Testis (tissue), 3 donors: ENCODE results near the gene CFAP57. TPM values are rescaled to one million over a fixed set of nuclear protein-coding genes. Genes with fewer than 3 reads are reported as not detected.
A peak's percentile ranks its signal among the peaks of the same experiment; 100 is the strongest.

Experiments
- DNase-seq: peaks from one replicate; pipeline ENCODE4 v3.0.0-alpha.2; 2019
- H3K27ac ChIP-seq, 2 donors: fragments of 200-600 bp; sonication (generic); one replicate each; pipeline ENCODE4 v1.5.1; 2019
- H3K27me3 ChIP-seq: fragments of 200-600 bp; sonication (generic); one replicate; pipeline ENCODE4 v1.5.1; 2019
- H3K36me3 ChIP-seq: fragments of 200-600 bp; sonication (generic); one replicate; pipeline ENCODE4 v1.5.1; 2017; ENCODE audit warnings: low read depth; ENCODE audit errors: missing control alignments
- H3K4me1 ChIP-seq: fragments of 200-600 bp; sonication (generic); one replicate; pipeline ENCODE4 v1.5.1; 2019
- H3K4me3 ChIP-seq, 2 donors: fragments of 200-600 bp; sonication (generic); one replicate each; pipeline ENCODE4 v1.5.1; 2017 to 2019
- H3K9me3 ChIP-seq: fragments of 200-600 bp; sonication (generic); one replicate; pipeline ENCODE4 v1.5.1; 2017
- CTCF ChIP-seq, 3 experiments: fragments of 450-650 bp in 2 of 3; fragments of 200-600 bp in 1 of 3; sonication (generic) in 1 of 3; IDR thresholded peaks; one replicate each; pipeline ENCODE4 v1.5.1; 2016 to 2019; ENCODE audit warnings: antibody characterized with exemption in 3 of 3, mild to moderate bottlenecking in 2 of 3, moderate library complexity in 1 of 3
- POLR2A ChIP-seq: fragments of 450-650 bp; IDR thresholded peaks from one replicate; pipeline ENCODE4 v1.6.1; 2017; ENCODE audit warnings: antibody characterized with exemption, mild to moderate bottlenecking, moderate library complexity
- WGBS, 2 donors: methylation state at CpG; one replicate each; pipeline ENCODE4 v1.1.5; 2018; 5-methylcytosine and 5-hydroxymethylcytosine counted together
- intact Hi-C: fragments of 100-400 bp; cut with DNase I; formaldehyde crosslinking; loops from one replicate; pipeline ENCODE4 v1.15.1; 2023; ENCODE audit warnings: low total_unique reads
- microRNA-seq, 2 donors: library from miRNA; unstranded; fragments of <30 nt; microRNA quantifications; one replicate each; pipeline ENCODE4, GENCODE V29; 2016; ENCODE audit warnings: borderline number of aligned reads in 2 of 2, borderline replicate concordance in 1 of 2
- polyA plus RNA-seq: library from polyadenylated mRNA; stranded (reverse); fragments of 350-450 nt; fragmentation: Illumina TruSeq; extraction: RNeasy Lipid Tissue Mini Kit (QIAGEN cat#74804); gene quantifications from one replicate; pipeline ENCODE4 v1.2.3, GENCODE V29; 2014; ENCODE audit warnings: low read depth, low replicate concordance; ENCODE audit not compliant: insufficient read depth
- small RNA-seq, 2 donors: library from RNA; depleted of rRNA; stranded (forward); fragments of <200 nt; gene quantifications; one replicate each; pipeline ENCODE3, GENCODE V24; 2016
- total RNA-seq, 2 donors: library from RNA; depleted of rRNA; stranded (reverse); fragments of >200 nt; gene quantifications; one replicate each; pipeline ENCODE4 v1.2.3, GENCODE V29; 2016

The CFAP57 gene
- total and polyA plus RNA-seq, 3 donors from 2014 or later: 16.6 to 38.7 (median 22.9) TPM

- peaks cover 5% of the 10 kb centered on the region for H3K4me1 ChIP-seq
These were observed 128.4 kb downstream of the CFAP57 start, which contains the start of gene TIE1 for GRCh38 chr1:43300378-43301094. TIE1 (plus strand) TSS chr1:43300982; CDS start chr1:43301072, 90 bp downstream.

GRCh38 chr1:43302201-43302600 is 130.1 kb downstream of the CFAP57 start:
- 60 to 86% methylated on average over 1 of the region's 1 CpG for WGBS, 2 donors
- no peaks in the 10 kb centered on the region for H3K36me3 ChIP-seq
- TF ChIP-seq POLR2A: no peak
- no peak for TF ChIP-seq CTCF (IDR thresholded peaks at IDR 0.05)
- H3K27me3 ChIP-seq: no peaks in the 10 kb centered on the region
- DNase-seq: no peak
- no peak overlapping the region for H3K27ac ChIP-seq
- no peaks in the 10 kb centered on the region for H3K9me3 ChIP-seq
- no peak overlapping the region for H3K4me3 ChIP-seq
- H3K4me1 ChIP-seq: peaks cover 5% of the 10 kb centered on the region
- intact Hi-C loops: no loop called here

More at GRCh38 chr1:43300378-43301094, 128.4 kb downstream of the CFAP57 start, which contains the start of gene TIE1:
- DNase-seq: no peak
- intact Hi-C loops: no loop called here
- TF ChIP-seq CTCF (IDR thresholded peaks at IDR 0.05): no peak
- TF ChIP-seq POLR2A: no peak
- Histone ChIP-seq H3K9me3 (no peaks in the 10 kb centered on the region), H3K36me3 (no peaks in the 10 kb centered on the region), H3K27ac (peak within 1 kb of the TSS in 1 of 2 donors; percentile 36), H3K4me3 (peak within 1 kb of the TSS in 1 of 2 donors; percentile 5), H3K27me3 (no peaks in the 10 kb centered on the region)
- 81% methylated on average over 10 of the region's 10 CpGs for WGBS, 2 donors

- Histone ChIP-seq H3K9me3 (no peaks in the 10 kb centered on the region), H3K36me3 (no peaks in the 10 kb centered on the region), H3K27ac (no peak overlapping the region), H3K27me3 (no peaks in the 10 kb centered on the region), H3K4me3 (no peak overlapping the region), H3K4me1 (peaks cover 5% of the 10 kb centered on the region)
- intact Hi-C loops: no loop called here
- no peak for DNase-seq
- TF ChIP-seq POLR2A (no peak), CTCF (IDR thresholded peaks at IDR 0.05) (no peak)
- 64 to 80% methylated on average over 7 of the region's 7 CpGs for WGBS, 2 donors
These were observed 130.8 kb downstream of the CFAP57 start for GRCh38 chr1:43302721-43303470.

- peaks cover 5% of the 10 kb centered on the region for H3K4me1 ChIP-seq
- H3K4me3 ChIP-seq: no peak overlapping the region
- no peaks in the 10 kb centered on the region for H3K27me3 ChIP-seq
- WGBS, 2 donors: 67 to 74% methylated on average over 8 of the region's 8 CpGs
- no peak overlapping the region for H3K27ac ChIP-seq
- H3K9me3 ChIP-seq: no peaks in the 10 kb centered on the region
- DNase-seq: no peak
- intact Hi-C loops: no loop called here
- TF ChIP-seq POLR2A (no peak), CTCF (IDR thresholded peaks at IDR 0.05) (no peak)
- no peaks in the 10 kb centered on the region for H3K36me3 ChIP-seq
These were observed 131.6 kb downstream of the CFAP57 start for GRCh38 chr1:43303471-43304313.

Small RNA genes lying within 50 kb of the gene (microRNA-seq; reads per million reads assigned to microRNA genes)
- gene MIR6733: 0 to 1.4 reads per million in 2 donors

Small RNA genes lying within 50 kb of the gene (small RNA-seq; reads per million reads assigned to genes)
- 0 reads per million in 2 donors for gene RNA5SP46

Other genes starting within 250 kb of the CFAP57 start
- gene SLC2A1, start 213.5 kb upstream of the CFAP57 start, total RNA-seq: 10 to 100 TPM; 36.9 to 38.3 TPM
- 19.4 TPM for gene SLC2A1, start 213.5 kb upstream of the CFAP57 start, polyA plus RNA-seq
- 10 to 100 TPM; 74.0 to 81.7 TPM for gene EBNA1BP2, start within 50 bp of the CFAP57 start, total RNA-seq
- 87.9 TPM for gene EBNA1BP2, start within 50 bp of the CFAP57 start, polyA plus RNA-seq
- gene TMEM125, start 97.7 kb downstream of the CFAP57 start, total RNA-seq: 1 to 10 TPM in 1 of 2 donors, under 1 TPM in 1; 0.71 to 2.0 TPM
- gene TMEM125, start 97.7 kb downstream of the CFAP57 start, polyA plus RNA-seq: 2.2 TPM
- under 1 TPM in 1 of 2 donors, not detected in 1; 0.25 TPM for gene C1orf210, start 113.3 kb downstream of the CFAP57 start, total RNA-seq
- gene C1orf210, start 113.3 kb downstream of the CFAP57 start, polyA plus RNA-seq: 0.71 TPM
- gene TIE1, start 128.7 kb downstream of the CFAP57 start, total RNA-seq: 10 to 100 TPM; 10.5 to 16.8 TPM
- gene TIE1, start 128.7 kb downstream of the CFAP57 start, polyA plus RNA-seq: 10.9 TPM
- gene MPL, start 165.5 kb downstream of the CFAP57 start, total RNA-seq: under 1 TPM; 0.47 to 0.56 TPM
- gene MPL, start 165.5 kb downstream of the CFAP57 start, polyA plus RNA-seq: 0.32 TPM
- gene CDC20, start 186.7 kb downstream of the CFAP57 start, total RNA-seq: 10 to 100 TPM; 44.7 to 48.6 TPM
- 135 TPM for gene CDC20, start 186.7 kb downstream of the CFAP57 start, polyA plus RNA-seq
- 10 to 100 TPM; 30.6 to 40.1 TPM for gene ELOVL1, start 195.7 kb downstream of the CFAP57 start, total RNA-seq
- 51.5 TPM for gene ELOVL1, start 195.7 kb downstream of the CFAP57 start, polyA plus RNA-seq
- gene MED8, start 217.5 kb downstream of the CFAP57 start, total RNA-seq: 10 to 100 TPM; 43.2 to 49.4 TPM
- gene MED8, start 217.5 kb downstream of the CFAP57 start, polyA plus RNA-seq: 46.5 TPM
- 100 to 1,000 TPM in 1 of 2 donors, 10 to 100 TPM in 1; 90.1 to 115 TPM for gene SZT2, start 217.6 kb downstream of the CFAP57 start, total RNA-seq
- 40.0 TPM for gene SZT2, start 217.6 kb downstream of the CFAP57 start, polyA plus RNA-seq